H1 (cell line): ENCODE results near the gene KIF22. TPM values are rescaled to one million over a fixed set of nuclear protein-coding genes. Genes with fewer than 3 reads are reported as not detected.

Experiments used
- RNF2 ChIP-seq: fragments of 200-900, 300-1000 bp; sonication (generic); IDR thresholded peaks from 2 replicates; pipeline ENCODE4 v1.7.1; 2016; ENCODE audit warnings: borderline replicate concordance, low read depth, mild to moderate bottlenecking, antibody characterized with exemption, low read length; ENCODE audit not compliant: poor library complexity, severe bottlenecking; ENCODE audit errors: missing control alignments
- polyA plus RNA-seq, 7 experiments: library from polyadenylated mRNA; depleted of rRNA in 3 of 7; stranded (reverse) in 5 of 7; unstranded in 2 of 7; fragments of >200 nt in 5 of 7; fragments of 200-250 nt in 2 of 7; gene quantifications; 1 replicate in 5 of 7; 2 replicates in 1 of 7; 4 replicates in 1 of 7; pipeline versions ENCODE4 v1.2.1 to v1.2.3, GENCODE V29; 2011 to 2013; ENCODE audit warnings: missing spikeins in 2 of 7, mixed read lengths in 2 of 7
- total RNA-seq: library from RNA; stranded (reverse); fragmentation: NEBNext Ultra II Directional; extraction: Animal tissue kit (Norgen Biotek cat#: 25700); gene quantifications from 2 replicates; pipeline ENCODE4 v1.2.1, GENCODE V29; 2021

Gene KIF22
- total and polyA plus RNA-seq, 2 of the 8 experiments (the other 6 are each of a cell fraction or from before 2014, with no cell fraction given) = 139 to 142 TPM

DNA sequence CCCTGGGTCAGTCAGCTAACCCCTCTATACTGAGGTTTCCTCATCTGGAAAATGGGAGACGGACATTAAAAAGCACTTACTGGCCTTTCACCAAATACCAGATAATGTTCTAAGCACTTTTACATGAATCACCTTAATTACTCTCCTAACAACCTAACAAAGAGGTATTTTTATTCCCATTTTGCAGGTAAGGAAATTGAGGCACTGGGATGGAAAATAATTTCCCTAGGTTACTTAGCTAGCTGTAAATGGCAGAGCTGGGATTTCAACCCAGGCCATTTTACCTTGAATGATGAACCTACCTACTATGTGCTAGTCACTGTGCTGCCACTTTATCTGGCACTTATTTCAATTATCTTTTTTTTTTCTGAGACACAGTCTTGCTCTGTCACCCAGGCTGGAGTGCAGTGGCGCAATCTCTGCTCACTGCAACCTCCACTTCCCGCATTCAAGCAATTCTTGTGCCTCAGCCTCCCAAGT, 3.7 kb downstream of the KIF22 start (continued):
- no peak for TF ChIP-seq RNF2
